NT2/D1 (cell line): Measurements from ENCODE around the gene SYK.

Experiments
- DNase-seq: peaks from one replicate; pipeline ENCODE4 v3.0.0-alpha.2; 2011; ENCODE audit warnings: low read depth, low spot score
- H3K27me3 ChIP-seq: 2 replicates; pipeline ENCODE4 v1.6.0; 2011; ENCODE audit warnings: mild to moderate bottlenecking; ENCODE audit not compliant: insufficient read length, insufficient read depth
- H3K36me3 ChIP-seq: 2 replicates; pipeline ENCODE4 v1.6.1; 2011; ENCODE audit warnings: mild to moderate bottlenecking, low read length, mixed read lengths; ENCODE audit not compliant: insufficient read depth, insufficient read length
- H3K4me1 ChIP-seq: 2 replicates; pipeline ENCODE4 v1.5.1; 2011; ENCODE audit not compliant: insufficient read depth, insufficient read length
- H3K4me3 ChIP-seq: 2 replicates; pipeline ENCODE4 v1.5.1; 2011; ENCODE audit warnings: low read depth; ENCODE audit not compliant: insufficient read length
- H3K9ac ChIP-seq: 2 replicates; pipeline ENCODE4 v1.6.0; 2011; ENCODE audit warnings: low read depth; ENCODE audit not compliant: insufficient read length
- H3K9me3 ChIP-seq: 2 replicates; pipeline ENCODE4 v1.5.1; 2011; ENCODE audit warnings: mild to moderate bottlenecking, low read length; ENCODE audit not compliant: insufficient read depth
- SUZ12 ChIP-seq: IDR thresholded peaks from 2 replicates; pipeline ENCODE4 v1.6.1; 2011; ENCODE audit not compliant: insufficient read length, insufficient read depth; ENCODE audit errors: extremely low read depth
- YY1 ChIP-seq: IDR thresholded peaks from 2 replicates; pipeline ENCODE4 v1.6.1; 2011; ENCODE audit not compliant: insufficient read length, insufficient read depth
- ZNF274 ChIP-seq: IDR thresholded peaks from 2 replicates; pipeline ENCODE4 v1.6.1; 2011; ENCODE audit warnings: mild to moderate bottlenecking, low read depth, low read length

SYK gene

GRCh38 chr9:90872835-90873294 lies 71.2 kb downstream of the SYK start:
- no peak for DNase-seq
- no peaks in the 10 kb centered on the region for H3K9me3 ChIP-seq
- no peak for TF ChIP-seq YY1
- no peak for TF ChIP-seq SUZ12
- no peak for TF ChIP-seq ZNF274

GRCh38 chr9:90873422-90873821 lies 71.8 kb downstream of the SYK start:
- no peaks in the 10 kb centered on the region for H3K36me3 ChIP-seq
- H3K4me3 ChIP-seq, result no peak overlapping the region
- no peaks in the 10 kb centered on the region for H3K27me3 ChIP-seq
- no peak for TF ChIP-seq YY1
- no peak for TF ChIP-seq SUZ12
- no peak for TF ChIP-seq ZNF274
- no peaks in the 10 kb centered on the region for H3K9me3 ChIP-seq
- DNase-seq, result no peak
- no peaks in the 10 kb centered on the region for H3K4me1 ChIP-seq
- no peak overlapping the region for H3K9ac ChIP-seq

More at GRCh38 chr9:90872835-90873294, 71.2 kb downstream of the SYK start:
- Histone ChIP-seq H3K9ac (no peak overlapping the region), H3K4me1 (no peaks in the 10 kb centered on the region), H3K36me3 (no peaks in the 10 kb centered on the region), H3K4me3 (no peak overlapping the region), H3K27me3 (no peaks in the 10 kb centered on the region)

GRCh38 chr9:90874194-90874593 lies 72.6 kb downstream of the SYK start:
- Histone ChIP-seq H3K4me3 (no peak overlapping the region), H3K36me3 (no peaks in the 10 kb centered on the region), H3K9ac (no peak overlapping the region), H3K9me3 (no peaks in the 10 kb centered on the region), H3K27me3 (no peaks in the 10 kb centered on the region), H3K4me1 (no peaks in the 10 kb centered on the region)
- DNase-seq, result no peak
- TF ChIP-seq YY1 (no peak), ZNF274 (no peak), SUZ12 (no peak)

GRCh38 chr9:90878562-90878961 lies 76.9 kb downstream of the SYK start:
- H3K27me3 ChIP-seq, result no peaks in the 10 kb centered on the region
- no peak for DNase-seq
- H3K4me3 ChIP-seq, result no peak overlapping the region
- H3K9me3 ChIP-seq, result no peaks in the 10 kb centered on the region
- H3K9ac ChIP-seq, result no peak overlapping the region
- no peak for TF ChIP-seq ZNF274
- H3K4me1 ChIP-seq, result no peaks in the 10 kb centered on the region
- no peaks in the 10 kb centered on the region for H3K36me3 ChIP-seq

- Histone ChIP-seq H3K27me3 (no peaks in the 10 kb centered on the region), H3K9ac (no peak overlapping the region), H3K36me3 (no peaks in the 10 kb centered on the region), H3K4me3 (no peak overlapping the region), H3K9me3 (no peaks in the 10 kb centered on the region; the same call in 1 of the 2 replicates), H3K4me1 (no peaks in the 10 kb centered on the region)
- no peak for TF ChIP-seq SUZ12
- TF ChIP-seq ZNF274, result no peak
- TF ChIP-seq YY1, result no peak
- no peak for DNase-seq
These were observed 78.4 kb downstream of the SYK start for GRCh38 chr9:90880066-90880465.

- Histone ChIP-seq H3K27me3 (no peaks in the 10 kb centered on the region), H3K4me3 (no peak overlapping the region), H3K36me3 (no peaks in the 10 kb centered on the region), H3K4me1 (no peaks in the 10 kb centered on the region), H3K9me3 (no peaks in the 10 kb centered on the region; the same call in 1 of the 2 replicates), H3K9ac (no peak overlapping the region)
- DNase-seq, result no peak
- TF ChIP-seq YY1 (no peak), ZNF274 (no peak), SUZ12 (no peak)
These were observed 79.0 kb downstream of the SYK start for GRCh38 chr9:90880669-90881068.

- no peaks in the 10 kb centered on the region for H3K36me3 ChIP-seq
- no peaks in the 10 kb centered on the region; the same call in 1 of the 2 replicates for H3K9me3 ChIP-seq
- TF ChIP-seq ZNF274 (no peak), YY1 (no peak), SUZ12 (no peak)
- no peak overlapping the region for H3K4me3 ChIP-seq
- H3K9ac ChIP-seq, result no peak overlapping the region
- no peak for DNase-seq
- H3K4me1 ChIP-seq, result no peaks in the 10 kb centered on the region
- no peaks in the 10 kb centered on the region for H3K27me3 ChIP-seq
These were observed 80.0 kb downstream of the SYK start for GRCh38 chr9:90881648-90882047.

- no peak overlapping the region for H3K9ac ChIP-seq
- no peak overlapping the region for H3K4me3 ChIP-seq
- no peaks in the 10 kb centered on the region for H3K36me3 ChIP-seq
- TF ChIP-seq YY1, result no peak
- no peak for TF ChIP-seq SUZ12
- TF ChIP-seq ZNF274, result no peak
- H3K4me1 ChIP-seq, result no peaks in the 10 kb centered on the region
- no peaks in the 10 kb centered on the region; the same call in 1 of the 2 replicates for H3K9me3 ChIP-seq
- H3K27me3 ChIP-seq, result no peaks in the 10 kb centered on the region
- DNase-seq, result no peak
These were observed 81.5 kb downstream of the SYK start for GRCh38 chr9:90882991-90883600.
